NCI-H446 treated with DMSO at 0.1 percent for 48 hours (cell line): ENCODE results near the gene ARMC3.

Experiments
- DNase-seq: peaks from one replicate; lab custom pipeline; 2025; lab: John Stamatoyannopoulos, UW

ARMC3 gene

GRCh38 chr10:22992621-22993020 lies 64.8 kb downstream of the ARMC3 start:
- DNase-seq: no peak

DNA sequence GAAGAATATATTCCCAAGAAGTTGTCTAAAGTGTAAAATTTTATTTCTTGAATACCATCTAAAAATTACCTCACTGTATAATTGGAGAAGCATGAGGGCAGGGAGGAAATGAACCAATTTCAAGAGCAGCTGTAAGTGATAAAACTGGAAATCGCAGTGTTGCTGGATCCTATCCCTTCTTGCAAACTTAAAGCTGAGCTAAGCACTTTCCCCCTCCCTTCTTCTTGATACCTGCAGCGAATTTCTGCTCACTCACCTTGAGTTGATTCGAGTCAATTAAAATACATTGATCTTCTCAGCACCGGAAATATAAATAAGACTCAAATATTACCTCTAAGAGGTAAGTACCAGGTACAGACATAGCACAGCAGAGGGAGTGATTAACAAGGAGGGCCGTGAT lies 65.5 kb downstream of the ARMC3 start:
- no peak for DNase-seq

DNA sequence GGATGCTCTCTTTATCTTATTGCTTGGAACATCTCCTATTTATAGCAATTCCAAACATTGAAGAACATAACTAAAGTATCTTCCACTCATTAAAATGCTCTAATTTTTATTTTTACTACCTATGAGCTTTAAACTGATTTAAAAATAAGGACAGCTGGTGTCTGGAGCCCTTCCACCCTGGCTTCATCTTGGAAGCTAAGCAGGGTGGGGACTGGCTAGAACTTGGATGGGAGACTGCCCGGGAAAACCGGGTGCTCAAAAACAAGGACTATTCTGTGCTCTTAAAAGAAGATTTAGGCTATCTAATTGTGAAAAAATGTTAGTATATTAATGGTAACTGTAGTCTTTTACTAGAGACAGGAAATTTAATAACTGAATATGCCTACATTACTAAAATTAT lies 69.2 kb downstream of the ARMC3 start:
- DNase-seq: peak; percentile 42

GRCh38 chr10:22998091-22998490 lies 70.2 kb downstream of the ARMC3 start:
- no peak for DNase-seq

DNA sequence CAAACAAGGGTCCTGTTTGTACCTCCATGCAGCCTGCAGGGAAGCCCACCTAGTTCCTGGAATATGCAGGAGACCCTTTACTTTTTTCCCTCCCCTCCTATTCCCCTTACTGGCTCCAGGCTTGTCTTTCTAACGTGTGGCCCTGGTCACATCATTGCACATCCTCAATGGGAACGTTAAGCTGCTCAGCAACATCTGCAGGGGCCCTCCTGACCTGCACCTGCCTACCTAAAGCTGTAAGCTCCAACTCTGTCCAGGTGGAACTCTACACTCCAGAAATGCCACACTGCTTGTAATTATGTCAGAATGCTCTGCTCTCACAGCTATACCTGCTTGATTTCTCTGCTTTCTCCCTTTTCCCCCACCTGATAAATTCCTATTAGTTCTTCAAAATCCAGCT lies 72.1 kb downstream of the ARMC3 start:
- DNase-seq: no peak

DNA sequence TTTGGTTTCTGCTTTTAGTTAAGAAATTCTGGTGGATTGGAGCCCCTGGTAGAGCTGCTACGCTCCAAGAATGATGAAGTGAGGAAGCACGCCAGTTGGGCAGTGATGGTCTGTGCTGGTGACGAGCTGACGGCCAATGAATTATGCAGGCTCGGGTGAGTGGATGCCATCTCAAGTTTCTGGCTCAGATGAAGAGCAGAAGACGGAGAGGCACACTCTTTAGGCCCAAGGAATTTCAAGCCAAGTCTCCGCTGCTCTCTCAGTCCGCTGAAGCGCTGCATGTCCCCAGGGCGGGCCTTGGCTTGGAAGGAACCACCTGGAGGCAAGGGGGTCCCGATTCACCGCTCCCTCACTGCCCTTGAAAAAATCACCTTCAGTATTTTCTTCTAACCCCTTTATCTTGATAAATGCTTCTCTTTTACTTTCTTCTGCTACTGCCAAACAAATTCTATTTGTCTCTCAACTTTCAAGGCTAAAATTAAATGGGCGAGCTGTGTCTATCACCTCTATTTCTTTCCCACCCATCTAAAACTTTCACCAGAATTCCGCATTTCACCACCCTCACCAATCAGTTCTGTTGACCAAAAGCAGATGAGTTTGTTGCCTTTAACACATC lies 74.2 kb downstream of the ARMC3 start:
- peak; percentile 48 for DNase-seq

GRCh38 chr10:23005150-23005549 lies 77.3 kb downstream of the ARMC3 start:
- DNase-seq: no peak

- no peak for DNase-seq
Observed at GRCh38 chr10:23013581-23014335, 85.9 kb downstream of the ARMC3 start.

GRCh38 chr10:23015021-23015707 lies 87.3 kb downstream of the ARMC3 start:
- no peak for DNase-seq

DNA sequence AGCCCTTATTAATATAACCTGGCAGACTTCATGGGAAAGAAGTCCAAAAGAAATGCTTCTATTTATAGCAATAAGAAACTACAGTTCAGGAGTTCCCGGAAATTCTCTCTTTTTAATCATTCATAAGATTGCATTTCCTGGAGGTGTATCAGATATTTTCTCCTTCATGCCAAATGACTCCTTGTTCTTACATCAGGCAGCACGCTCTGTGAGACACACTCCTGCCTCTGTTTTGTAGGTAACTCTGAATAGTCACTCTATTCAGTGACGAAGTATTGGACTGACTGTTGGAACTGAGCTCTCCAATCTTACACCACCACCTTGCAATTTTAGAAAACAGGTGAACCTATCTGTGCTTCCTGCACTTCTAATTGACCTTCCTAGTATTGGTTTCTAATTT lies 88.8 kb downstream of the ARMC3 start:
- DNase-seq: no peak

GRCh38 chr10:23019633-23020032 lies 91.8 kb downstream of the ARMC3 start:
- no peak for DNase-seq

GRCh38 chr10:23021430-23021829 lies 93.6 kb downstream of the ARMC3 start:
- no peak for DNase-seq

DNA sequence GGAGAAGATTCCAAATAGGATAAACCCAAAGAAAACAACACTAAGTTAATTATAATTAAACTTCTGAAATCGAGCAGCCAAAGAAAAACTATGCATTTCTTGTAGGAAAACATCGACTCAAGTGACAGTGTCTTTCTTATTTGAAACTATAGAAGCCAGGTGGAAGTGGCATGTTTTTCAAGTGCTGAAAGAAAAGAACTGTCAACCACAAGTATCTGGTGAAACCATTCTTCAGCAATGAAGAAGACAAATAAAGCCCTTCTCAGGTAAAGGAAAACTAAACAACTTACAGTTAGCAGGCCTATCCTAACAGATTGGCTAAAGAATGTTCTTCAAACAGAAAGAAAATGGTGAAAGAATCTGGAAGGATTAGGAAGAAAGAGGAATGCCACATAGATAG lies 96.1 kb downstream of the ARMC3 start:
- DNase-seq: no peak

DNA sequence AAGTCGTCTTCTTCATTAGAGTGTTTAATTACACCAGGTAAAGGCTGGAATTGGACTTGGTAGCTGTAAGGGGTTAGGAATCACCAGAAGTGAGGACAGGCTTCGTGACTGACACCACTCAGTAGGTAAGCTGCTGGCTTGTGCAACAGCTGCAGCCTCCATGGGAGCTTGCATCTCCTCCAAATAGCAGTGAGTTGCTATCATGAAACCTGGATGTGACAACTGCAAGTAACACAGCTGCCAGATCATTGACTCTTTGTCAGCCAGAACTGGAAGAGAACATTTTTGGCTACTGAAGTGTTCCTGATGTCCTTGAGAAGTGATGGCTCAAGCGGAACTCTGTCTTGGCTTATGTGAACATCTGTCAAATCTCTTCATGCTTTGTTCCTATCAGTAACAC lies 103.5 kb downstream of the ARMC3 start:
- DNase-seq: peak; percentile 10

- no peak for DNase-seq
Observed at GRCh38 chr10:23034790-23035189, 106.9 kb downstream of the ARMC3 start.

GRCh38 chr10:23035569-23035968 lies 107.7 kb downstream of the ARMC3 start:
- no peak for DNase-seq

DNA sequence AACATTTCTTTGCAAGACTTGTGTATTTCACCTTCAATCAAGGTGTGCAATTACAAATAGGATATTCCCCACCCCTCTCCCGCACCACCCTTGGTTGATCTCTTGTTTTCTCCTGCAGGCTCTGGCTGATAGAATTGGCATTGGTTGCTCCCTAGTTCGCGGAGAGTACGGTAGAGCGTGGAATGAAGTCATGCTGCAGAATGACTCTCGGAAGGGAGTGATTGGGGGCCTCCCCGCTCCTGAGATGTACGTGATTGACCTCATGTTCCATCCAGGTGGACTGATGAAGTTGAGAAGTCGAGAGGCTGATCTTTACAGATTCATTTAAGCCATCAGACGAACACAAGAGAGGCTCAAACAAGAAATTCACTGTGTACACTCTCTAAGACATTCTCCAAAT lies 109.3 kb downstream of the ARMC3 start:
- DNase-seq: no peak

DNA sequence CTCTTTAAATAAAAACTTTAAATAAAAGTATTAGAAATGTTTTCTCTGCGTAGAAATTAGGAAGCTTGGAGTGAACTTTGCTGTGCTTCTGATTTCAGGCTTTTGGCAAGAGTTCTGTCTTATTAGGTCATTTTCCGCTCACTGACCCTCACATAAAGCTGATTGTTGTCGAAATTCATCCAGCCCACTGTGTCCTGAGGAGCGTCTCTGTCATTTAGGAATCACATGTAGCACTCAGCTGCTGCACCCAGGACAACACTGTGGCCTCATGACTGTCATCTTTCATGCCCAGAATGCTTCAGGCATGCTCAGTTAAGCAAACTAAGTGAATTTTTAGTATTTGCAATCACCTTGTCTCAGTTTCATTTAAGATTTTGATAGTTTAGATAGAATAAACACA lies 109.7 kb downstream of the ARMC3 start:
- DNase-seq: no peak

GRCh38 chr10:23038172-23038571 lies 110.3 kb downstream of the ARMC3 start:
- no peak for DNase-seq

- DNase-seq: no peak
Observed at GRCh38 chr10:23040002-23040401, 112.1 kb downstream of the ARMC3 start.

GRCh38 chr10:23046027-23046426 lies 118.2 kb downstream of the ARMC3 start:
- no peak for DNase-seq

- no peak for DNase-seq
Observed at GRCh38 chr10:23047201-23048050, 119.6 kb downstream of the ARMC3 start.
